Fibroblast of gingiva (primary cell): Measurements from ENCODE around the gene MICB.
"Not testable (repeated sequence)": the region's sequence is repeated elsewhere in the genome, so short reads cannot be mapped to it uniquely, and the experiment has no call there.

Experiments
- DNase-seq: peaks from one replicate; pipeline ENCODE4 v3.0.0-alpha.2; 2011; ENCODE audit warnings: low read depth

MICB gene

DNA sequence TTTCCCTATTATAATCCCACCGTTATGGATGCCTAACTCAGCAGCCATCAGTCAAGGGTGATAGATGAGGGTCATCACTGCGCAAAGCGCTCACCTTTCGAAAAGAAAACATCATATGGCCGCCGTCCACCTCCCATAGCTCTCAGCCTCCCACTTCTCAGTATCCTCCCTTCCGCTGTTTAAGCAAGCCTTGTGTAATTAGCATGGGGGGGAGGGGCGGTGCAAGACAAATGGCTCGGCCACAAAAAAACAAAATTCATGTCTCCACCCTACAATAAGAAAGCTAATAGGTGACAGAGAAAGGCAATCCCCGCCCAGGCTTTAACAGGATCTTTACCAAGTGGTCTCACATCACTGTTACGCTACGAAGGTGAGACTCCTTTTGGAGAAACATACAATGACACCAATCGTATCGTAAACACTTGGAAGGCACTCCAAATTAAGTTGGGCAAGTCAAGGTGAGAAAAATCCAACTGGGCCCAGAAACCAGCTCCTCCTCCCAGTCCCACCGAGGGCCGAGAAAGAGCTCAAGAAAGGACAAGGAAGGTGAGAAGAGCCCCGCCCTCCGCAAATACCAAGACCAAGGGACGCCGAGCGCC is 43.2 kb downstream of the MICB start:
- DNase-seq, result peak; percentile 58

DNA sequence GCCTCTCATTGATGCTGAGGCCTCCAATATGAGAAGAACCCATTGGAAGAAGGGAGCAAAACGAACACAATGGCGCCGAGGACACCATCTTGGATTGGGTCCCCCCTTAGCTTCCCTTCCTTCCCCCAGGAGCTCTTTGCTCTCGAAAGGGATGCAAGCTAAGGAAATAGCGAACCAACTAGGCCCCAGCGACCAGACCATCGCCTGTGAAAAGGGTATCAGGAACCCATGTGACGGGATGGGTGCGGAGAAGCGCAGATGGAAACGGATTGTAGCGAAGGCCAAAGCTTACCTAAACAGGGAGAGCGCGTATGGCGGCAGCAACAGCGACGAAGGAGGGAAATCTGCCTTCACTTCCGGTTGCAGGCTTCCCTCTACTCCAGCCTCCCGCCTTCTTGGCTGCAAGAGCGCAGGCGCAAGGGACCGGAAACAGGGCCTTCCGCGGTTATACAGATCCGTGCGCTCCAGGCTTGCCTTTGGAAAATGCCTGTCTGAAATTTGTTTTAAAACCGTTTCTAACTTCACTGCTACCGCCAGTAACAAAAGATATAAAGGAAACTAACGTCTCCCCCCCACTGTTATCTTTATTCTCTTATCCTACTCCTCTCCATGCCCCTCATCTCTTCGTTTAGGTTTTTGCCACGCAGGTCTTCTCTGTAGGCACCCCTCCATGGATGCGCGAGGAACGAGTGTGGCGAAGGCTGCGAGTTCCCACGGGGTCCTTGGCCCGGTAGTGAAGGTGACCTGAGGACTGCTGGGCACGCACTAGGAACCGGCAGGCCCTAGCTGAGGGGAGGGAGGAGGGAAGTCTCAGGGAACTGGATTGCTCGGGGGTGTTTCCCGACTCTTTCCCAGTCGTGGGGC is 43.9 kb downstream of the MICB start, which contains the start of gene DDX39B:
TSS of gene DDX39B (minus strand) at position 346 of the 864 bp plus-strand sequence. CDS start 1,471 bp downstream, outside the sequence.
- DNase-seq, result peak; percentile 97

DNA sequence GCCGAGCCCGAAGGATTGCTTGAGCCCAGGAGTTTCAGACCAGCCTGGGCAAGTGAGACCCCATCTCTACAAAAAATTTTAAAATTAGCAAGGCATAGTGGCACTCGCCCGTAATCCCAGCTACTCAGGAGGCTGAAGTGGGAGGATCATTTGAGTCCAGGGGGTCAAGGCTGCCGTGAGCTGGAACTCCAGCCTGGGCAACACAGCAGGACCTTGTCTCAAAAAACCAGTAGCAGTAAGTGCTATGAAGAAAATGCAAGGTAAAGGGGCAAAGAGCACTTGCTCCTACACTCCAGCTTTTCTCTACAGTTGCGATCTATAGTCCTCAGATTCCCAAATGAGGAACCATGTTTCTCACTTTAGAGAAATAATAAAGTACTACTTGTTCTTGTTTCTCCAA is 45.7 kb downstream of the MICB start:
- no peak for DNase-seq

DNA sequence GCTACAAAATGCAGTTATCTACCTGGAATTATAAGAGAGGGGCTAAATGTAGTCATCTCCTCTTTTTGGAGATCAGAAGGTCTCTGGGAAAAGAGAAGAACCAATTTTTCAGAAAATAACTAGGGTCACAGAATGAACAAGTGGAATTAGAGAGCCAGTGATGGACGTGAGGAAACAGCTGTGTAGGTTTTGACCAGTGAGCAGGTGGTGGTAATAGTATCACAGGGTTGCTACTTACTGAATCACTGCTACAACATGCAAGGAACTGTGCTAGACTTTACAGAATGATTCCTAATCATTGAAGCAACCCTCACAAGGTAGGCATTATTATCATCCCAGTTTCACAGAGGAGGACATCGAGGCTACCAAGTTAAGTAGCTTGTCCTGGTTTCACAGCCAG is 46.7 kb downstream of the MICB start:
- DNase-seq, result no peak

DNA sequence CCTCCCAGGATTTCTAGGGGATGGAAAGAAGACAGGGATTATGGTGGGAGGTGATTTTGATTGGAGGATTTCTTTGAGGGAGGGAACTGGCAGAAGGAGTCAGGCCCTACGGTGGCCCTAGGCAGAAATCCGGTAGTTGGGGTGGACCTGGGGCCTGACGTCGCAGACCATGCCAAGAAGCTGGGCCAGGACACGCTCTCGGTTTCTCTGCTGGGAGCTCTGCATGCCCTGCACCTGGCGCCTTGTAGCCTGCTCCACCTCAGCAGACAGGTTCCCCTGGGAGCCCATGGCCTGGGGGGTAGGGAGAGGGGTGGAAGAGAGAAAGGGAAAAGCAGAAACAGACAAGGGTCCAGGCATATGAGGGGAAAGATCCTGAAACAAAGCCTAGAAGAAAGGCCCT is 47.3 kb downstream of the MICB start:
- no peak for DNase-seq

DNA sequence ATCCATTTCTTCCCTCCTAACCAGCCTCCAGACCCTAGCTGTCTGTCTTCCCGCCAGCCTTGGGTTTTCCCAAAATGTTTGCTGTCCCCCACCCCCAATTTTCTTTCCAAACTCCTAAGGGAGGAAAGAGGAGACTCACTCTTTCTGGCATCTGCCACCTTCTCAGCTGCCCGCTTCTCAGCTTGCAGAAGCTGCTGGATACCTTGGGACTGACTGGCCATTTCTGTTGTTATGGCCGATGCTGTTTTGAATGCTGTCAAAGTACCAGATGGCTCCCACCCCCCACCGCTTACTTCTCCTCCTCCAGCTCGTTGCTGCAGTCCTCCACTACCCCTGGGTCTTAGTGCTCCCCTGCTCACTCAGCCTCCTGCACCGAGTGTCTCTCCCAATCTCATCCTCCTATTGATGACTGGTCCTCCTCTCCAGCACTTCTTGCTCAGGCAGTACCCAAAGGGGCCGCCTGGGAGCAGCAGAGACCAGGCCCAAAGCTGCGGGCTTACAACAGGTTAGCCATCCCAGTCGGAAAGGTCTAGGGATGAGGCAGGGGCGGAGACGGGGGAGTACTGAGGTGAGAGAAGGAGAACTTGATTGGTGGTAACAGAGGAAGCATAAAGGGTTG is 48.5 kb downstream of the MICB start, which contains the start of gene ATP6V1G2:
TSS of gene ATP6V1G2 (minus strand) at position 270 of the 619 bp plus-strand sequence. CDS start at position 221, 49 bp downstream.
- peak; percentile 88 for DNase-seq

DNA sequence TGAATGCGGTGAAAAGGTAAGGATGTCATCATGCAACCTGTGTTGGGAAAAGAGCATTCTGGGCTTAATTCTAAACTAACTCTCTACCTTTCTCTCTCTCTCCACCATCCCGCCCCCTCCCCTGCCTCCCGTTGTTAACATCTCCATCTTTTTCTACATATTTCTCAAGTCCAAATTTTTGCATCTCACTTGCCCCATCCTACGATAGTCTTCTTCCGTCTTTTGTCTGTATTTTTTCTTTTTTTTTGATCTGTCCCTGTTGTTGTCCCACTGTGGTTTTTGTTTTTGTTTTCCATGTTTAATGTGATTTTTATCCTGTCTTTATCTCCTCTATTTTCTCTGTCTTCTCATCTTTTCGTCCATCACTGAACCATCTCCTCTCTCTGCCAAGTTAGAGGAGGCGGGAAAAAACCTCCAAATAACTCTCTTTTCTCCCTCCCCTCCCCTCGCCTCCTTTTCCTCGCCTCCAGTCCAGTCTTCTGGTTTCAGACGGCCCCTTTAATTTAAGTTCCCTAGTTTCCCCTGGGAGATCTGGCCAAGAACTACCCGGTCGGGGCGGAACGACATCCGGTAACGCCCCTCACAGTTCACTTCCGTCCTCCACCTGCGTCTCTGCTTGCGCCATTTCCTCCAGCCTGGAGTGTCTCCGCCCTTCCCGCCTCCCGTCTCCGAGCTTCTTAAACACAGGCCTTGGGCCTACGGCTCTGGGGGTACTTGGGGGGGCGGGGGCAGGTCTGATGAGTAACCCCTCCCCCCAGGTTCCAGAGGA is 49.2 kb downstream of the MICB start, which contains the start of gene NFKBIL1:
TSS of gene NFKBIL1 (plus strand) at position 651 of the 769 bp plus-strand sequence. CDS start at position 738, 87 bp downstream.
- DNase-seq, result peak; percentile 98

DNA sequence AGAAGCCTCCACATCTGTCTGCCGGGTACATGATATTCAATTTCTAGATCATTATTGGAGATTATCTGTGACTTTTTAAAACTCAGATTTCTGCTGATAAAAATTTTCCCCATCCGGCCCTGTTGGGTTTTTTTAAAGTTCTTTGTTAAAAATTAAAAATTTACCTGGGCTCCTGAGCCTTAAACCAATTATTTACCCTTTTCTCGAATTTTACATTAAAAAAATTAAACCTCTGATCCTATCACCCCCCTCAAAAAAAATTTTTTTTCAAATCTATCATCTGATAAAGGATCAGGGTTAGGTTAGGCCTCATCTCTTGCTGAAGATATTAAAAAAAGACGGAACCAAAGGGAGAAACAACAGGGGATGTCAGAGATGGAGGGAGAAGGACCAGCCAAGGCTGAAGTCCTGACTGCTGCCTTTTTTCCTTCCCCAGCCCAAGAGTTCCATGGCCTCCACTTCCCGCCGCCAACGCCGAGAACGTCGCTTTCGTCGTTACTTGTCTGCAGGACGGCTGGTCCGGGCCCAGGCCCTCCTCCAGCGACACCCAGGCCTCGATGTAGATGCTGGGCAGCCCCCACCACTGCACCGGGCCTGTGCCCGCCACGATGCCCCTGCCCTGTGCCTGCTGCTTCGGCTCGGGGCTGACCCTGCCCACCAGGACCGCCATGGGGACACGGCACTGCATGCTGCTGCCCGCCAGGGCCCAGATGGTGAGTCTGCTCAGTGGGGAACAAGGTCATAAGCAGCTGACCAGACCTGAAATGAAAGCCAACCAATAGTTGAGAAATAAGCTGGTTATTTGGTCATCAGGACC is 50.0 kb downstream of the MICB start:
- no peak for DNase-seq

DNA sequence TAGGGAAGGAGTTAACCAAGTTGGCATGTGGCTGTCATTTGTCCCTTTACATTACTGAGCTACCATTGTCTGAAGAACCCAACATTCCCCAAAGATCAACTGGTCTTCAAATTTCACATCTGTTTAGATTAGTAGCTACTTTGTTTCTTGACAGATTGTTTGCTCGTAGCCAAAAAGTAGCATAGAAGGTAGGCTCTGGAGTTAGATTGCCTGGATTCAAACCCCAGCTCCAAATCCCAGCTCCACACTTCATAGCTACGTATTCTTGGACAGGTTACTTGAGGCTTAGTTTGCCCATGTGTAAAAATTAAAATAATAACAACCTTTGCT is 50.6 kb downstream of the MICB start:
- no peak for DNase-seq

DNA sequence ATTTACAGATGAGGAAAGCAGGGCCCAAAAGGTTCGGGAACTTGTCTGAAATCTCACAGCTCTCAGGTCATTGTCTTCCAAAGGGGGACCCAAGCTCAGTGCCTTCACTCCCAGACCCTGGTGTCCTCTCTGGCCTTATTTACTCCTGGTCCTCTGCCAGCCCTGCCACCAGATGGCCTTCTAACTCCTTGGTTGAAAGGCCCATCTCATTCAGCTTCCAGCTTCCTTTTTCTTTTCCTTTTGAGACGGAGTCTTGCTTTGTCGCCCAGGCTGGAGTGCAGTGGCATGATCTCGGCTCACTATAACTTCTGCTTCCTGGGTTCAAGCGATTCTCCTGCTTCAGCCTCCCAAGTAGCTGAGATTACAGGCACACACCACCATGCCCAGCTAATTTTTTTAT is 53.4 kb downstream of the MICB start:
- DNase-seq, result not testable (repeated sequence)

DNA sequence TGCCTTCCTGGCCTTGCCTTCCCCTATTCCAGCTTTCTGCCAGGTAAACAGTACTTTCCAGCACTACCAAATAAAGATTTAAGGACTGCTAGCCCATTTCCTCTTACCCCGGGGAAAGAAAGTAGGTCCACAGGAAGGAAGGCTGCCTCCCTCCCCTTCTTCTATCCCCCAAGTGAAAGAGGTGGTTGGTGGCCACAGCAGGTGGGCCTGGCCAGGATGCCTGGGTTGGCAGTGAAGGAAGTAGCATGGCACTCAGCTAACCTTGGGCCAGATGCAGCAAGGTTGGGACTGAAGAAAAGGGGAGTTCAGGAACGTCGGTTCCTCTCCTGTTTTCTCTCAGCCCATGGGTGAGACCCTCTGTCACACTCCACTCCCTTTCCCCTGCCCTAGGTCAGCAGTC is 58.4 kb downstream of the MICB start:
- DNase-seq, result no peak

DNA sequence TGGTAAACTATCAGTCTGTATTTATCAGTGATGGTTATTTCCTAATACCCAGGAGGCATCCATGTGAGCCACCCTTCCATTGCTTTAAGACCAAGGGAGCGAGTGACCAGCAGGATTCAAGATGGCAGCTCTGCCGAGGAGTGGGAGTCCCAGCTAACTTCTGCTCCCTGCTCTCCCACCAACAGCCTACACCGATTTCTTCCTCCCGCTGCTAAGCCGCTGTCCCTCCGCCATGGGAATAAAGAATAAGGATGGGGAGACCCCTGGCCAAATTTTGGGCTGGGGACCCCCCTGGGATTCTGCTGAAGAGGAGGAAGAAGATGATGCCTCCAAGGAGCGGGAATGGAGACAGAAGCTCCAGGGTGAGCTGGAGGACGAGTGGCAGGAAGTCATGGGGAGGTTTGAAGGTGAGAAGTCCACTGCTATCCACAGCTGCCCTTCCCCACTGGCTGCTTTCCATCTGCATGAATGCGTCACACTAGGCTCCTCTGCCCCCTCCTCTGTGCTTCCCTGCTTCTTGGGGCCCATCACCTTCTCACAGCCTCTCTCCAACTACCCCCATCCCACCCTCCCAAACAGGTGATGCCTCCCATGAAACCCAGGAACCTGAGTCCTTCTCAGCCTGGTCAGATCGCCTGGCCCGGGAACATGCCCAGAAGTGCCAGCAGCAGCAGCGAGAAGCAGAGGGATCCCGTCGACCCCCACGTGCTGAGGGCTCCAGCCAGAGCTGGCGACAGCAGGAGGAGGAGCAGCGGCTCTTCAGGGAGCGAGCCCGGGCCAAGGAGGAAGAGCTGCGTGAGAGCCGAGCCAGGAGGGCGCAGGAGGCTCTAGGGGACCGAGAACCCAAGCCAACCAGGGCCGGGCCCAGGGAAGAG is 59.7 kb downstream of the MICB start:
- no peak for DNase-seq

DNA sequence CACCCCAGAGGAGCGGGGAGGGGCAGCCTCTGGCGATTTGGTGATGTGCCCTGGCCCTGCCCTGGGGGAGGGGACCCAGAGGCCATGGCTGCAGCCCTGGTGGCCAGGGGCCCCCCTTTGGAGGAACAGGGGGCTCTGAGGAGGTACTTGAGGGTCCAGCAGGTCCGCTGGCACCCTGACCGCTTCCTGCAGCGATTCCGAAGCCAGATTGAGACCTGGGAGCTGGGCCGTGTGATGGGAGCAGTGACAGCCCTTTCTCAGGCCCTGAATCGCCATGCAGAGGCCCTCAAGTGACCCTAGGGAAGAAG is 60.3 kb downstream of the MICB start:
- no peak for DNase-seq

DNA sequence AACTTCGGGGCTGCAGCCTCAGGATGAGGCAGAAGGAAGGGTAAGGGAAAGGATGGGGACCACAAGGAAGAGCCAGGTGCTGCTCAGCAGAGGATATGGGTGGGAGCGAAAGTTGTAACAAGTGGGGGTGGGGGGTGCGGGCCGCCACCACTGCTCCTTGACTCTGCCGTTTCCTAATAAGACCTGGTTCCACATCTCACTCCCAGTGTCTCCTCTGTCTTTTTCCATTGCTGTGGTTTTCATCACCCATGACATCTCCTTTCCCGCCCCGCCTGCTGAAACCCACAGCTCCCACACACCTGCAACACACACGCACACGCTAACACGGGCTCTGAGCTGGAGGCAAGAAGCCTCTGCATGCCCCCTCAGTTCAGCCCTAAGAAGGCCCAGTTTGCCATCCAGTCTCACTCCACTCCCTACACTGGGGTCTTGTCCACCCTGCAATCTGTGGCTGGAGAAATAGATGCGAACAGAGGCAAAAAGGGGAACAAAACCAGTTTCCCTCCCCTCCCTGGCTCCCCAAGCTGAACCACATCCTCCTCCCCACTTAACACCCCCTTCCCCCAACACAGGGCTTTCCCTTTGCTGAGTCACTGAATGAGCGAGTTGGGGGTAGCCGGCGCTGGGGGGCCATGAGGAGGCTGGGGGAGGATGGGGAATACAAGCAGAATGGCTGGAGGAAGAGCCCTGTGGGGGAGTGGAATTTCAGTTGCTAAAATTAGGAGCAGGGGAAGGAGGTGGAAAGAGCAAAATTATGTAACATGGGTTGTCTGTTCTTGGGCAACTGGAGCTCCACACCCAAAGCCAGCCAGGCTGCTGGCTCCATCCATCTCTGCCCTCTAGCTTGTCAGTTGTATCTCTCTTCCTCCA is 60.9 kb downstream of the MICB start:
- DNase-seq, result no peak

DNA sequence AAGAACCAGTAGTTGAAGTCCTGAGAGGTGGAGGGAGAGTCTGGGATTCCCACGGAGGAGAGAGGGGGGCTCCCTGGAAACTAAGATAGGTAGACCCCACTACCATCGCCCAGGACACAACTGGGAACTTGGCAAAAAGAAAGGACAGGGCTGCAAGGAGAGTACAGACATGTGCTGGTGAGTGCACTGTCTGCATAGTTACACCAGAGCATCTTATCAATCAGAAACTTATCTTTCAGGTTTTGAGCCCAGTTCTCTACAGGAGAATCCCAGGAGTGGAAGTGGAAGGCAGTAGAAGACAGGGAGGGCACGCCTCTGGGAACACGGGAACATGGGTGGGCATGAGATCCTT is 61.6 kb downstream of the MICB start:
- DNase-seq, result no peak

DNA sequence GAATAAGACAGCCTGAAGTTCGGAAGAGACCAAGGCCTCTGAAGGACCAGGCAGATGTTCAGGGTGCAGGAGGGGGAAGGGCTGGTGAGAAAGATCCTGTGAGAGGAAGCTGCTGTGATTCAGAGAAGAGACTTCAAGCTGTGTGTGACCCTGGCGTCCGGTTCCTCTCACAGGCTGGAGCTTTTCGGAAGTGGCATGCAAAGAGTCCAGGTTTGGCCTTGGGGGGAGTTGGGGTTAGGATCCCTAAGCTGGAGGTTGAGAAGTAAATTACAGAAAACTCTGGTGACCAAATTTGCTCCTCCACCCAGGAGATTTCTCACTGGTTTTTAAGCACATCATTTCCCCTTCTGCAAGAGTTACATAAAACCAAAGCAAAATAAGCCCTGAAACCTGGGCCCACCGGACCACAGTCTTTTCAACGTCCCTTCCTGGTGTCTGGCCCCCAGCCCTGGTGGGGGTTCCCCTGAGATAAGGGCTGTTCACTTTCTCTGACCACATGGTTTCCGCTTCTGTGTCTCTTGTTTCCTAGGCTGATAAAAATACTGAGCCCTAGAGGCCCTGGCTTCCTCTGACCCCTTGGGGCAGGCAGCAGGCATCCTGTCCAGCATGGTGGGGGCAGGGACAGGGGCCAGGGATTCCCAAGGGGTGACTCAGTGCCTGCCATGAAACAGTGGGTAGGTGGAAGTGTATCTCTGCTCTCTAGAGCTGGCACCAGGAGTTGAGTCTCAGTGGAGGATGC is 62.2 kb downstream of the MICB start:
- DNase-seq, result peak; percentile 19

DNA sequence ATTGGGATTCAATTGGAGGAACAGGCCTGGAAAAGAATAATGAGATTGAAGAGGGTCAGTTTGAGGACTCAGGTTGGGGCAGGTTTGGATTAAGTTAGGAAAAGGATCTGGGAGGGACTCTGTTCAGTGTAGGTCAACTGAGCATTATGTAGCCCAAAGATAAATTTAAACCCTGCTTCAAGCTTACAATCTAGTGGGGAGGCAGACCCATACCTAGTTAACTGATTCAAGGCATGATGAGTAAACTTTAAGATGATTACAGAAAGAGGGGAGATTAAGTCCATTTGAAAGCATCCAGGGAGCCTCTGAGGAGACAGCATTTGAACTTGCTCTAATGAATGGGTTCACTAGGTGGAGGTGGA is 62.7 kb downstream of the MICB start:
- no peak for DNase-seq
